Calu3 (cell line): ENCODE data around the gene PNKP. TPM values are rescaled to one million over a fixed set of nuclear protein-coding genes. Genes with fewer than 3 reads are reported as not detected.

Experiments used
- BruUV-seq: library from RNA; stranded (reverse); fragments of 400-500 nt; replicated peaks from 2 replicates; lab custom pipeline; 2021; lab: Mats Ljungman, UMichigan
- CTCF ChIA-PET: fragments of 300-600 bp; sonication (Branson Sonifier 250); formaldehyde crosslinking; loops from one replicate; lab custom pipeline; 2022; ENCODE audit warnings: antibody characterized with exemption; lab: Charles Lee
- DNase-seq: peaks from one replicate; pipeline ENCODE4 v3.0.0; 2022
- H3K27ac Mint-ChIP-seq: one replicate; pipeline ENCODE4 v1.8.0; 2022; ENCODE audit warnings: mixed read lengths; ENCODE audit not compliant: unreplicated experiment
- H3K27me3 Mint-ChIP-seq: one replicate; pipeline ENCODE4 v1.8.0; 2022; ENCODE audit warnings: mixed read lengths; ENCODE audit not compliant: unreplicated experiment
- H3K36me3 Mint-ChIP-seq: one replicate; pipeline ENCODE4 v1.8.0; 2022; ENCODE audit warnings: mild to moderate bottlenecking, moderate library complexity, mixed read lengths; ENCODE audit not compliant: insufficient read depth, unreplicated experiment
- H3K4me1 Mint-ChIP-seq: one replicate; pipeline ENCODE4 v1.8.0; 2022; ENCODE audit warnings: mild to moderate bottlenecking, low read depth, mixed read lengths; ENCODE audit not compliant: unreplicated experiment
- H3K4me3 Mint-ChIP-seq: one replicate; pipeline ENCODE4 v1.8.0; 2022; ENCODE audit warnings: mild to moderate bottlenecking, low read depth, moderate library complexity, mixed read lengths; ENCODE audit not compliant: unreplicated experiment
- H3K9me3 Mint-ChIP-seq: one replicate; pipeline ENCODE4 v1.8.0; 2022; ENCODE audit warnings: low read depth, mixed read lengths; ENCODE audit not compliant: unreplicated experiment
- intact Hi-C: fragments of 100-400 bp; cut with micrococcal nuclease; formaldehyde crosslinking; loops from one replicate; pipeline ENCODE4 v1.10.0; 2022; ENCODE audit not compliant: unreplicated experiment
- total RNA-seq: library from RNA; stranded (reverse); gene quantifications from 2 replicates; pipeline ENCODE4 v1.2.3, GENCODE V29; 2022
- TF ChIP-seq, protein P1 (sequence below): fragments of 200-600 bp; IDR thresholded peaks from one replicate; pipeline ENCODE4 v1.8.0; 2022; ENCODE audit warnings: antibody characterized with exemption; ENCODE audit not compliant: unreplicated experiment

The PNKP gene
- total RNA-seq, 1 experiment from 2014 or later: 189 TPM

DNA sequence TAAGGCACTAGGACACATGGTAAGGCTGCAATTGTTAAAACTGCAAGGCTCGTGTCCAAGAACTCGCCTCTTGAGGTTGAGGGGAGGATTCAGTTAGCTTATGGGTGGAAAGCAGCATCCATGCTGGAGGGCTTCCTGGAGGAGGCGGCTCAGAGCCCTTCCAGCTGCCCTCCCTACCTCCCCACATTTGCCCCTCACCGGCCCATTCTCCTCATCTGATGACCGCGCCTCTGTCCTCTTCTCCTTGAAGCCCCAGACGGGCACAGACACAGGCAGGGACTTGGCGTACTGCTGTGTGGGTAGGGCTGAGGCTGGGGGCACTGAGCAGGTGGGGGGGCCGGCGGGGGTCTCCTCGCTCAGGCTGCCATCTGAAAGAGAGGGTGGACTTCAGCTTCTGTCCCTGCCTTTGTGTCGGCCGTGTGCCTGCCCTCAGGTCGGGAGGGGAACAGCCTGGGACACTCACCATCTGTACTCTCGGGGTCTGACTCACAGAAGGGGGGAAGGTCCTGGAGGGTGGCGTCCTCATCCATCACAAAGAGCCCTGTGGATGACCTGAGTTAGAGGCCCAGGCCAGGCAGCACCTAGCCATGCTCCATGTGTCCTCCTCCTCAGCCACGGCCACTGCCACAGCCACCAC, 4.1 kb upstream of the PNKP start:
- CTCF ChIA-PET: no interaction called here
- Mint-ChIP-seq H3K4me1 (peaks cover 15% of the 10 kb centered on the region), H3K4me3 (peak overlapping the region; percentile 27), H3K36me3 (peaks cover 11% of the 10 kb centered on the region), H3K9me3 (no peaks in the 10 kb centered on the region), H3K27me3 (no peaks in the 10 kb centered on the region), H3K27ac (no peak overlapping the region)
- BruUV-seq: no TSS peak
- intact Hi-C loops: no loop called here
- TF ChIP-seq, protein P1, sequence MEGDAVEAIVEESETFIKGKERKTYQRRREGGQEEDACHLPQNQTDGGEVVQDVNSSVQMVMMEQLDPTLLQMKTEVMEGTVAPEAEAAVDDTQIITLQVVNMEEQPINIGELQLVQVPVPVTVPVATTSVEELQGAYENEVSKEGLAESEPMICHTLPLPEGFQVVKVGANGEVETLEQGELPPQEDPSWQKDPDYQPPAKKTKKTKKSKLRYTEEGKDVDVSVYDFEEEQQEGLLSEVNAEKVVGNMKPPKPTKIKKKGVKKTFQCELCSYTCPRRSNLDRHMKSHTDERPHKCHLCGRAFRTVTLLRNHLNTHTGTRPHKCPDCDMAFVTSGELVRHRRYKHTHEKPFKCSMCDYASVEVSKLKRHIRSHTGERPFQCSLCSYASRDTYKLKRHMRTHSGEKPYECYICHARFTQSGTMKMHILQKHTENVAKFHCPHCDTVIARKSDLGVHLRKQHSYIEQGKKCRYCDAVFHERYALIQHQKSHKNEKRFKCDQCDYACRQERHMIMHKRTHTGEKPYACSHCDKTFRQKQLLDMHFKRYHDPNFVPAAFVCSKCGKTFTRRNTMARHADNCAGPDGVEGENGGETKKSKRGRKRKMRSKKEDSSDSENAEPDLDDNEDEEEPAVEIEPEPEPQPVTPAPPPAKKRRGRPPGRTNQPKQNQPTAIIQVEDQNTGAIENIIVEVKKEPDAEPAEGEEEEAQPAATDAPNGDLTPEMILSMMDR: no peak
- DNase-seq: no peak

DNA sequence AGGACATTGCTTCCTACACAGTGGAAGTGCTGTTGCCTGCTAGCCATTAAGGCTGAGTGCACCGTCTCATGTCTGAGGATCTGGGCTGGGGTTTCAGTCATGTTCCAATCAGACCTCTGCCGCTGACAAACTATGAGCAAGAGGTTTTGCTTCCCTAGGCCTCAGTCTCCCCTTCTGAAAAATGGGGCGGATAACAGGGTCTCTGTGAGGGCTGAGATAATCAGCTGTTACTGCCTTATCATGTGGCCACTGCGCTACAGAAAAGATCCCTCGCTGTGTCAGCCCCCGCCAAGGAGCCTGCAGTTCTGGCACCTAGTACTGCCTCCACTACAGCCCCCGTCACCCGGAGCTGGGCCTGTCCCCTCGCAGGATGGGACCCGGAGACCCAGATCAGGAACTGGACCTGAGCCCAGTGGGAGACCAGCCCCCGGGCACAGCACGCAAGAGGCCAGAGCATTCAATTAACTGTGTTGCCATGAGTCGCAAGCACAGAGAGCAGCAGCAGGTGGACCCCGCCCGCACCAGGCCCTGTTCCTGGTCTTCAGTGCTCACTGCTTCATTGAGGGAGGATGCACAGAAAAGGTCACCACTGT, 3.0 kb upstream of the PNKP start:
- BruUV-seq: no TSS peak
- no peak for DNase-seq
- no peaks in the 10 kb centered on the region for H3K9me3 Mint-ChIP-seq
- CTCF ChIA-PET: interaction anchor here (0.5 kb wide), 1 partner anchor 59 kb away, joined by 4 read pairs; no protein-coding TSS in a partner anchor
- H3K4me1 Mint-ChIP-seq: peaks cover 26% of the 10 kb centered on the region
- H3K4me3 Mint-ChIP-seq: no peak overlapping the region
- no peaks in the 10 kb centered on the region for H3K27me3 Mint-ChIP-seq
- intact Hi-C loops: no loop called here
- TF ChIP-seq, protein P1: no peak
- peaks cover 11% of the 10 kb centered on the region for H3K36me3 Mint-ChIP-seq
- H3K27ac Mint-ChIP-seq: no peak overlapping the region

DNA sequence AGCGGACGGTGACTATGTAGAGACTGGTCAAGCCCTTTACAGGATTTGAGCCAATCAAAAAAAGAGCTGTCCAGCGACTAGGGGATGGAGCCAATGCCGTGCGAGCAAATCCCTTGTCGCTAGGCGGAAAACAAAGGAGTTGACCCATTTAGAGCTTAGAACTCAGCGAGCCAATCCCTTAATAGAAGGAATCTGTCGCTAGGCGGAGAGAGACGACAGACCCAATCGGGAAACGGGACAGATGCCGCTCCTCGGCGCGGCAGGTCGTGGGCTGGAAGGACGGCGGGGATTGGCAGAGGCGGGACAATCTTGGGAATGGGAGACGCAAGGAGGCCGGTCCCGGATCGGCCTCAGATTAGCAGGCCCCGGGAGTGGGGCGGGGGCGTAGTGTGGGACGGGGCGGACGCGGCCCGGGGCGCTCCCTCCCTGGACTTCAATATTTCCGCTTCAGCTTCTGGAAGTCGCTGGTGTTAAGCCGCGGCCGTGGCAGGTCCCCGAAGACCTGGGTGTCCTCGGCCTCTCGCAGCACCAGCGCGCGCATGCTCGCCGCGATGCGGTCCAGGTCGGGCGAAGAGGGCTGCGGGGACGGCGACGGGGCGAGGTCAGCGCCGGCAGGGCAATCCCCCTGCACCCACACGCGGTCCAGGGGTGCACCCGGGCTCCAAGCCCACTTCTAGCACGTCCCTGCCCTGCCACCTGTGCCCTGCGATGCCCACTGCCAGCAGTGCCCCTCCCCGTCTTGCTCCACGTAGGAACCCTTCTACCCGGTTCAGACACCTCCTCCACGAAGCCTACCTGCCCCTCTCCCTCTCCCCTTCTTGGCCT, 2.3 kb upstream of the PNKP start:
- peak; percentile 97 for DNase-seq
- intact Hi-C loops: no loop called here
- TF ChIP-seq, protein P1: no peak
- CTCF ChIA-PET: interaction anchor here (0.7 to 1.1 kb wide), 6 partner anchors 9 to 876 kb away, joined by 3 to 10 read pairs (median 4); partner anchors contain the start of genes ATF5, NUP62 and RUVBL2
- no peak overlapping the region for H3K4me3 Mint-ChIP-seq
- no peaks in the 10 kb centered on the region for H3K9me3 Mint-ChIP-seq
- H3K4me1 Mint-ChIP-seq: peaks cover 33% of the 10 kb centered on the region
- BruUV-seq: no TSS peak
- H3K27me3 Mint-ChIP-seq: no peaks in the 10 kb centered on the region
- H3K36me3 Mint-ChIP-seq: peaks cover 11% of the 10 kb centered on the region
- no peak overlapping the region for H3K27ac Mint-ChIP-seq

DNA sequence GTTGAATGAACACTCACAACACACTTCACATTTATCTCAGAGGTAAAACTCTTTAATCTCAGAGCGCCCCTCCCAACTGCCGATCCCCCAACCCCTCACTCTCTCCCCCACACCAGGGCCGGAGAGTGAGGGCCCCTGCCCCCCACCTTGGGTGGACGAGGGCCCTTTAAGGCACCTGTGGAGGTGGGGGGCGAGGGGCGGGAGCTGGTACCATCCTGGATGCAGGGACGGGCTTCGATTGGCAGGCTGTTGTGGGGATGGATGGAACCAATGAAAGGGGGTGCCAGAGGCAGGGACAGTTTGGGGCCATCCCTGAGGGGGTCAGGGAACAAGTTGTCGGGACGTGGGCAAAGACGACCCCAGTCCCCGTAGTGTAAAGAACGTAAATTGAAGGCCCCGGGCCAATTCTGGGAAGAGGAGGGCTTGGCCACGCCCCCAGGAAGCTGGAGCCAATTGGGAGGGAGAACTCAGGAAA, 1.7 kb upstream of the PNKP start:
- H3K27ac Mint-ChIP-seq: no peak overlapping the region
- no TSS peak for BruUV-seq
- H3K9me3 Mint-ChIP-seq: no peaks in the 10 kb centered on the region
- H3K27me3 Mint-ChIP-seq: no peaks in the 10 kb centered on the region
- H3K4me1 Mint-ChIP-seq: peaks cover 40% of the 10 kb centered on the region
- no peak overlapping the region for H3K4me3 Mint-ChIP-seq
- intact Hi-C loops: no loop called here
- H3K36me3 Mint-ChIP-seq: peaks cover 11% of the 10 kb centered on the region
- CTCF ChIA-PET: interaction anchor here (0.7 to 1.1 kb wide), 6 partner anchors 10 to 876 kb away, joined by 3 to 10 read pairs (median 4); partner anchors contain the start of genes ATF5, NUP62 and RUVBL2
- DNase-seq: no peak
- TF ChIP-seq, protein P1: no peak
